GM18870 (cell line): ENCODE results near the gene GLUD2.
"Not testable (repeated sequence)": the region's sequence is repeated elsewhere in the genome, so short reads cannot be mapped to it uniquely, and the experiment has no call there.

Experiments used
- ATAC-seq: cut with Tn5 transposase; IDR thresholded peaks from one replicate; pipeline ENCODE4 v1.9.1; 2021; ENCODE audit warnings: moderate library complexity; ENCODE audit not compliant: unreplicated experiment

Gene GLUD2

GRCh38 chrX:121047441-121048419 is at the start of gene GLUD2:
Gene GLUD2 (plus strand): TSS chrX:121047610. CDS start chrX:121047685, 75 bp downstream.
- not testable (repeated sequence) for ATAC-seq

GRCh38 chrX:120999413-120999812 is 48.0 kb upstream of the GLUD2 start:
- ATAC-seq, result peak; percentile 72

DNA sequence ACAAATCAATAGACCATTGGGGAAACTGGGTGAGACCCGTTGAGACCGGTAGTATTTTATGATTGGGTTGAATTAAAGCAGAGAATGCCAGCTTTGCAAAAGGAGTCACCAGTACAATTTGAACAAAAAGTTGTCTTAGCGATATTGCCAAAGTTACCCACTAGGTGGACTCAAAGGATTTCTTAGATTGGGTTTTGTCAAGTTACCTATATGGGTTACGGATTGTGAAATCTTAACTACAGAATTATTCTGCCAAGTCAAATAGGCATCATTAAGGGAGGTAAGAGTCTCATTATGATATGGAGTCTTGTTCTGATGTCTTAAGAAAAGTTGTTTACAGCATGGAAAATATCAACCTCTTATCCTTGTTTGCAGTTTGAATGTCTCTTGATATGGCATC is 46.8 kb upstream of the GLUD2 start:
- no peak for ATAC-seq

GRCh38 chrX:121008920-121009319 is 38.5 kb upstream of the GLUD2 start:
- no peak for ATAC-seq

GRCh38 chrX:121009764-121010163 is 37.6 kb upstream of the GLUD2 start:
- ATAC-seq, result no peak

GRCh38 chrX:121010218-121010617 is 37.2 kb upstream of the GLUD2 start:
- no peak for ATAC-seq

DNA sequence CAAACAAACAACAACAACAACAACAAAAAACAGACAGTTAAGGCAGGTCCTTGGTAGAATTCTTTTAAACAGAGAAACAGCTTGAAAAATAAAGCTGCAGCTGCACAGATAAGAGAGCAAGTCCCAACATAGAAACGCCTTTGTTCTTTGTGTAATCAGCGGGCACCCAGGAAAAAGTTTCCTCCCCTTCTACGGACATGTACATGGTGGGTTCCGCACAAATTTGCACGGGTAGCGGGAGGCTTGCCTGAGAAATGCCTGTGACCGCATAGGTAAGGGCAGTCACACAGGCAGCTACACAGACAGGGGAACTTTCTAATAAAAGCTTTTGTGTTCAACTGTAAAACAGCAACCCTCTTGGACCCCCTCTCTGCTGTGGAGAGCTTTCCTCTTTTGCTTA is 36.2 kb upstream of the GLUD2 start:
- ATAC-seq, result no peak

DNA sequence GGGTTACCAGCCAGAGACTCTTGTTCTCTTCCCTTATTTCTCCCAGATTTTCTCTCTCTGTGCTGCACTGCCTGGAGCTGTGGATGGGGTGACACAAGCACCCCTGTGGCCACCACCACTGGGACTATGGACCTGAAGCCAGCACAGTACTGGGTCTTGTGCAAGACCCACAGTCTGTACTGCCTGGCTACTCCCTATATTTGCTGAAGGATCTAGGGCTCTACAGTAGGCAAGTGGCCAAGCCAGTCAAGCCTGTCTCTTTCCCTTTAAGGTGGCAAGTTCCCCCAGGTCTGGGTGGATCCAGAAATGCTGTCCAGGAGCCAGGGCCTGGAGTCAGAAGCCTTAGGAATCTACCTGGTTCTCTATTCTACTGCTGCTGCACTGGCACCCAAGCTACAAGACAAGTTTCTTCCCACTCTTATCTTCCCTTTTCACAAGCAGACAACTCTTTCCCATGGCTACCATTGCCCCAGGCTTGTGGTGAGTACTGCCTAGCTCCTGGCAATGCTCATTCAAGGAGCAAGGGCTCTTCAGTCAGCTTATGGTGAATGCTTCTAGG is 33.4 kb upstream of the GLUD2 start:
- ATAC-seq, result no peak

DNA sequence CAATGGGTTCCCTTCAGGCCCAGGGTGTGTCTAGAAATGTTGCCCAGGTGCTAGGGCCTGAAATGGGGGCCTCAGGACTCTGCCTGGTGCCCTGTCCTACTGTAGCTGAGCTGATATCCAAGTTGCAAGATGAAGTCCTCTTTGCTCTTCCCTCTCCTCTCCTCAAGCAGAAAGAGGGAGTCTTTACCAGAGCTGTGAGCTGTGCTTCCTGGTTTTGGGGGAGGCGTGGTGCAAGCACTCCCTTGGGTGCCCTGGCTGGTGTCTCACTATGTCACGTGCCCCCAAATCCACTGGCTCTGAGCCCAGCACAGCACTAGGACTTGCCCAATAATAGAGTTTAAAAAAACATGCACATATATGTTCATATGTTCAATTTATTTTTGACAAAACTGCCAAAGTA is 32.6 kb upstream of the GLUD2 start:
- ATAC-seq, result no peak

- no peak for ATAC-seq
Observed at GRCh38 chrX:121028419-121028818, 19.0 kb upstream of the GLUD2 start.

DNA sequence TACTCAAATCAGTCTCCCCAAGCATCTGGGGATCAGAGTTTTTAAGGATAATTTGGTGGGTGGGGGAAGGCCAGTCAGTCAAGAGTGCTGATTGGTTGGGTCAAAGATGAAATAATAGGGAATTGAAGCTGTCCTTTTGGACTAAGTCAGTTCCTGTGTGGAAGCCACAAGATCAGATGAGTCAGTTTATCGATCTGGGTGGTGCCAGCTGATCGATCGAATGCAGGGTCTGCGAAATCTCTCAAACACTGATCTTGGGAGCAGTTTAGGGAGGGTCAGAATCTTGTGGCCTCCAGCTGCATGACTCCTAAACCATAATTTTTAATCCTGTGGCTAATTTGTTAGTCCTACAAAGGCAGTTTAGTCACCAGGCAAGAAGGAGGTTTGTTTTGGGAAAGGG is 17.3 kb upstream of the GLUD2 start:
- no peak for ATAC-seq

- no peak for ATAC-seq
Observed at GRCh38 chrX:121032531-121032930, 14.9 kb upstream of the GLUD2 start.

- ATAC-seq, result no peak
Observed at GRCh38 chrX:121036137-121036536, 11.3 kb upstream of the GLUD2 start.

GRCh38 chrX:121036951-121037350 is 10.5 kb upstream of the GLUD2 start:
- ATAC-seq, result no peak

GRCh38 chrX:121050781-121051180 is 3.4 kb downstream of the GLUD2 start:
- ATAC-seq, result no peak

GRCh38 chrX:121052122-121052521 is 4.7 kb downstream of the GLUD2 start:
- no peak for ATAC-seq

DNA sequence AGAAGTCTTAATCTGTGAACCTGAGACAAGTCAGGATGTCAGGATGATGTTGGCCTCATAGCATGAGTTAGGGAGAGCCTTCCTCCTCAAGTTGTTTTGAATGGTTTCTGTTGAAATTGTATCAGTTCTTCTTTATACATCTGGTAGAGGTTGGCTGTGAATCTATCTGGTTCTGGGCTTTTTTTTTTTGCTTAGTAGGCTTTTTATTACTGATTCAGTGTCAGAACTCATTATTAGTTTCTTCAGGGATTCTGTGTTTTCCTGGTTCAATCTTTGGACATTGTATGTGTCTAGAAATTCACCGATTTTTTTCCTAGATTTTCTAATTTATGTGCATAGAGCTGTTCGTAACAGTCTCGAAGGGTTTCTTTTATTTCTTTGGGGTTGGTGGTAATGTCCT is 14.9 kb downstream of the GLUD2 start:
- no peak for ATAC-seq

DNA sequence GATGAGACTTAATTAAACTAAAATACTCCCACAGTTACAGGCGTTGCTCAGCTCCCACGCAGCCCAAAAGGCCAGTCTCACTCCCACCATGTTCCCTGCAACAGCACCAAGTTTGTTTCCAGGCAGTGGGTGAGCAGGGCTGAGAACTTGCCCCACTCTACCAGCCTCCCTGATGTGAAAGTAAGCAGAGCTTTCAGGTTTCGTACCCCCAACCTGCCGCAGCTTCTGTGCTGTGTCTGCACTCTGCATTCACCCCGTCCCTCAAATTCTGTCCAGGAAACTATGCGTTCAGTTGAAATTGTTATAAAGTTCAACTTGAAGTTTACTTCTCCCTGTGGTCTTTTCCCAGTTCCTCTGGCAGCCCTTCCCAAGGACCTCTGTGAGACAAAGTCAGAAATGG is 17.2 kb downstream of the GLUD2 start:
- no peak for ATAC-seq

GRCh38 chrX:121084247-121084646 is 36.8 kb downstream of the GLUD2 start:
- not testable (repeated sequence) for ATAC-seq

- no peak for ATAC-seq
Observed at GRCh38 chrX:121084903-121085611, 37.6 kb downstream of the GLUD2 start.

- ATAC-seq, result no peak
Observed at GRCh38 chrX:121085612-121086010, 38.2 kb downstream of the GLUD2 start.

DNA sequence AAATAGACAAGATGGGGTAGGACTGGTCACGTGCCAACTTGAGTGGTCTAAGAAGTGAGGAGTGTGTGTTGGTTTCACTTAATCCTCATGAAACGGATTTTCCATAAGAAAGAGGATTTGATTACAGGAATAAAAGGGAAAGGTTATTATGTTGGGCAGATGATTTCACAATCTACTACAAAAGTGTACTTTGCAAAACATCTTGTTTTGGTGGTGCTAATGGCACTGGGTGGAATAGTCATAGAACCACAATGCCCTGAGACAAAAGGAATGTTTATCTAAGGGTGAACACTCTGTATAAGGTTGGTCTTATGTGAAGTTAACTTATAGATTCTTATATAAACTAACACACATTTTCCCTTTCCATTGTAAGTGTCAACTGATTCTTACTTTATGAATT is 45.6 kb downstream of the GLUD2 start:
- no peak for ATAC-seq
